Upper lobe of right lung (tissue), 1 donor: ENCODE measurements around the gene CCNT1. TPM values are rescaled to one million over a fixed set of nuclear protein-coding genes. Genes with fewer than 3 reads are reported as not detected.

Experiments
- ATAC-seq: fragments of 200-7000 bp; cut with Tn5 transposase; one replicate; pipeline ENCODE4 v1.9.1; 2020; ENCODE audit warnings: mild to moderate bottlenecking, moderate library complexity
- DNase-seq: peaks from one replicate; pipeline ENCODE4 v3.0.0-alpha.2; 2020
- H3K27ac ChIP-seq: fragments of 200-600 bp; one replicate; pipeline ENCODE4 v1.8.0; 2022
- H3K27me3 ChIP-seq: fragments of 200-600 bp; one replicate; pipeline ENCODE4 v1.8.0; 2022; ENCODE audit warnings: mild to moderate bottlenecking
- H3K36me3 ChIP-seq: fragments of 200-600 bp; one replicate; pipeline ENCODE4 v1.8.0; 2022
- H3K4me1 ChIP-seq: fragments of 200-600 bp; one replicate; pipeline ENCODE4 v1.8.0; 2022
- H3K4me3 ChIP-seq: fragments of 200-600 bp; one replicate; pipeline ENCODE4 v1.8.0; 2022; ENCODE audit warnings: mild to moderate bottlenecking
- H3K9me3 ChIP-seq: fragments of 200-600 bp; one replicate; pipeline ENCODE4 v1.8.0; 2022
- CTCF ChIP-seq: fragments of 200-600 bp; IDR thresholded peaks from one replicate; pipeline ENCODE4 v1.8.0; 2022; ENCODE audit warnings: antibody characterized with exemption
- intact Hi-C: fragments of 100-400 bp; cut with DNase I; formaldehyde crosslinking; loops from one replicate; pipeline ENCODE4 v1.11.0; 2022
- total RNA-seq: library from RNA; stranded (reverse); fragmentation: NEBNext Ultra II Directional; extraction: Animal tissue kit (Norgen Biotek cat#: 25700); gene quantifications from one replicate; pipeline ENCODE4 v1.2.1, GENCODE V29; 2021
- donor health status: DM: no; HTN: yes; CAD: no; lungs with severe emphysema.

CCNT1 gene
- total RNA-seq, 1 donor from 2014 or later, result 31.2 TPM

DNA sequence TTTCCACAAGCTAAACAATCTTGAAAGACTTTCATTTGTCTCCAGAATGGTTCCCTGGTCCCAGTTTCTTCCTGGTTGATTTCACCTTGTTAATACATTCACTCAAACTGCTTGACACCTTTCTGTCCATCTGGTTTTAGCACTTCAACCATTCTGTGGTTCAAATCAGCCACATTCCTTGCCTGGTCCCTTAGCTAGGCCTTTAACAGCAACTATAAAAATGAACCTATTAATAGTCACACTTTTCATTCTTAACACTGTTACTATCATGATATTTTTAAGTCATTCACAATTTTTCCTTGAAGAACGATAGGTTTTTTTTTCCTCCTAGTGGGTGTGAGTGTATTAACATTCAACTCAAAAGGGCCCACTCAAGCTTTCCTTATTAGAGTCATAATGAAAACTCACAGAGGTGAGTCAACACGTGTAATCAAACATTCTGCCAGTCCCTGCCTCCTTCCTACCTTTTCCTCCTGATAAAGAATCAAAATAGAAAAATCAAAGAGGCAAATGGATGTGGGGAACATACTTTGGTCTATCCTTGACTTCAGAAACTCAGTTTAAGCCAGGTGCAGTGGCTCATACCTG, 34.4 kb upstream of the CCNT1 start:
- no peak for DNase-seq
- H3K27ac ChIP-seq, result no peak overlapping the region

GRCh38 chr12:48750215-48750614, 33.7 kb upstream of the CCNT1 start:
- Histone ChIP-seq H3K9me3 (no peaks in the 10 kb centered on the region), H3K4me3 (no peak overlapping the region), H3K36me3 (no peaks in the 10 kb centered on the region), H3K27me3 (no peaks in the 10 kb centered on the region), H3K27ac (no peak overlapping the region), H3K4me1 (no peaks in the 10 kb centered on the region)
- TF ChIP-seq CTCF, result no peak
- DNase-seq (no peak), ATAC-seq (no peak)
- intact Hi-C loops, result no loop called here

More for the DNA sequence above, 34.4 kb upstream of the CCNT1 start:
- no peaks in the 10 kb centered on the region for H3K9me3 ChIP-seq
- intact Hi-C loops, result no loop called here
- H3K36me3 ChIP-seq, result no peaks in the 10 kb centered on the region
- no peak for ATAC-seq
- no peaks in the 10 kb centered on the region for H3K4me1 ChIP-seq
- no peaks in the 10 kb centered on the region for H3K27me3 ChIP-seq
- no peak for TF ChIP-seq CTCF
- H3K4me3 ChIP-seq, result no peak overlapping the region

- Histone ChIP-seq H3K27ac (no peak overlapping the region), H3K9me3 (no peaks in the 10 kb centered on the region), H3K4me1 (no peaks in the 10 kb centered on the region), H3K27me3 (peaks cover 13% of the 10 kb centered on the region), H3K4me3 (no peak overlapping the region), H3K36me3 (no peaks in the 10 kb centered on the region)
- DNase-seq (no peak), ATAC-seq (no peak)
- intact Hi-C loops, result no loop called here
- TF ChIP-seq CTCF, result no peak
Measured at GRCh38 chr12:48744251-48745008, 27.9 kb upstream of the CCNT1 start.

DNA sequence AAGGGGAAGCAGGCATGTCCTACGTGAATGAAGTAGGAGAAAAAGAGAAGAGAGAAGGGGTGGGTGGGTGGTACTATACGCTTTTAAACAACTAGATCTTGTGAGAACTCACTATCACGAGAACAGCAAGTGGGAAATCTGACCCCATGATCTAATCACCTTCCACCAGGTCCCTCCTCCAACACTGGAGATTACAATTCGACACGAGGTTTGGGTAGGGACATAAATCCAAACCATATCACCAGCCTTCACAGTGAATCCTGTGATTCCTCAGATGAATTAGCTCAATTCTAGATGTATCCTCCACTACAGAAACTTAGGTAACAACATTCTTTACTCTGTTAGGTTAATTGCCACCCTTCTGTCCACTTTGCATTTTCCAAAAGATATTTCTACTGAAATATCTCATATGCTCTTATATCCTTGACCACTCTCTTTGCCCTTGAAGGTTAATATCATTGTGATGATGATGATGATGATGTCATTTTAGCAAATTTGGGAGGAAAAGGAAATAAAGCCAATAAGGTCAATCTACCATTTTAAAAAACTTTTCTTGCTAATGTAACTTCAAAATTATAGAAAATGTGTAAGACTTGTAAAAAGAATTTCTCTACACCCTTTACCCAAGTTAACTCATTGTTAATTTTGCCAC, 23.2 kb upstream of the CCNT1 start:
- ATAC-seq (no peak), DNase-seq (no peak)
- intact Hi-C loops, result no loop called here
- H3K27ac ChIP-seq, result no peak overlapping the region
- no peaks in the 10 kb centered on the region for H3K9me3 ChIP-seq
- H3K27me3 ChIP-seq, result peaks cover 13% of the 10 kb centered on the region
- TF ChIP-seq CTCF, result no peak
- H3K4me1 ChIP-seq, result no peaks in the 10 kb centered on the region
- no peaks in the 10 kb centered on the region for H3K36me3 ChIP-seq
- no peak overlapping the region for H3K4me3 ChIP-seq

GRCh38 chr12:48736456-48736855, 19.9 kb upstream of the CCNT1 start:
- Histone ChIP-seq H3K4me1 (no peaks in the 10 kb centered on the region), H3K9me3 (no peaks in the 10 kb centered on the region), H3K36me3 (no peaks in the 10 kb centered on the region), H3K4me3 (no peak overlapping the region), H3K27ac (no peak overlapping the region), H3K27me3 (no peaks in the 10 kb centered on the region)
- no peak for TF ChIP-seq CTCF
- intact Hi-C loops, result no loop called here
- DNase-seq (no peak), ATAC-seq (no peak)
